HG03095 (cell line): ENCODE measurements around the gene CPZ.
"Not testable (repeated sequence)": the region's sequence is repeated elsewhere in the genome, so short reads cannot be mapped to it uniquely, and the experiment has no call there.

Source experiments
- ATAC-seq: cut with Tn5 transposase; IDR thresholded peaks from one replicate; pipeline ENCODE4 v1.9.1; 2021; ENCODE audit warnings: moderate library complexity; ENCODE audit not compliant: unreplicated experiment

The CPZ gene

DNA sequence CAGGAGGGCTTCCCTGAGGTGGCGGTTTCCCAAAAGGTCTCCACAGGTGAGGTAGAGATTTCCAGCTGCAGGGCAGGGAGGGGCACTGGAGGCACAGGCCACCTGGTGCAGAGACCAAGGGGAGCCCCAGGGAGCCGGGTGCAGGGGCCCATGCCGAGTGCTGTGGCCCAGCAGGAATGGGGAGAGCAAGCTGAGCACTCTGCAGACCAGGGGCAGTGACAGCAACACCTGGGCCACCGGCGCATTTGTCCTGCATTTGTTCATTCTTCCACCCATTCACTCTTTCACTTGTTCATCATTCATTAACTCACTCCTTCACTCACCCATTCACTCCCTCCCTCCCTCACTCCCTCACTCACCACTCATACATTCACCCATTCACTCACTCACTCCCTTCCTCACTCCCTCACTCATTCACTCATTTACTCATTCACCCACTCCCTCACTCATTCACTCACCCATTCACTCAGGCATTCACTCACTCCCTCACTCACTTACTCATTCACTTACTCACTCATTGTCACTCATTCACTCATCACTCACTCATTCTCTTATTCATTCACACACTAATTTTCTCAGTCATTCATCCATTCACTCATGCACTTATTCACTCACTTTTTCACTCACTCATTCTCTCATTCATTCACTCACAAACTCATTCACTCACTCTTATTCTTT, 16.3 kb downstream of the CPZ start:
- no peak for ATAC-seq

DNA sequence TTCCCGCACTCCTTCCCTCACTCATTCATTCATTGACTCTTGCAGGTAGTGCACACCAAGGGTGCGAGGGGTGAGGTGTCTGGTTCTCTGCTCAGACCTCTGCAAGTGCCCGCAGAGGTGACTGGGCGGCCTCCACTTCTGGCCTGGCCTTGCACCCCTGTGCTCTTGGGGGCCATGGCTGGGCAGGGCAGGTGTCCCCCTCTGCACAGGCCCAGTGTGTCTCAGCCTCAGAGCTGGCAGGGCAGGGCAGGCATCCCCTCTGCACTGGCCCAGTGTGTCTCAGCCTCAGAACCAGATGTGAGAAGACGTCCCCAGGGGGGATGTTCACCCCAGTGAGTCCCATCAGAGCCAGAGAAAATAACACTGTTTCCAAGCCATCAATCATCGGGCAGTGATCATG, 16.8 kb downstream of the CPZ start:
- ATAC-seq: no peak

DNA sequence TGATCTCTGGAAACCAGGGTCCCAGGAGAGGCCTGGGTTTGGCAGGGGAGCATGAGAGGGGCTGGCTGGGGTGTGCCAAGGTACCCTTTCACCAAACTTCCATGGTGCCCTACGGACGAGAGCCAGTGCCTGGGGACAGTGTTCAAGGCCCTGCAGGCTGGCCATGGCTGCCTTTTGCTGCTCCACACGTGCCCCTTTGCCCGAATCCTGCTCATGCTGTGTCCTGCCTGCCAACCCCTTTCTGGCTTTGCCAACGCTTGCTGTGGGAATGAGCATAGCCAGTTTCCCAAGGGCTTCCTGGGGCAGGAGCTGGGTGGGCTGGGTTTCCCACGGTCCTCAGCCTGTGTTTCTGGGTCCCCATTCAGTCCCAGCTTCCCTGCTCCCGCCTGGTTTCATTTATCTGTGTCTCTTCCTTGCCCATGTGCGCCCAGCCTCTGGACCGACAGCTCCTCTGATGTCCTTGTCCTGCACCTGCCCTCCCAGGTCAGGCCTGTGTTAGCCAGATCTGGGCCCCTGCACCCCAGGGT, 17.3 kb downstream of the CPZ start:
- ATAC-seq: no peak

DNA sequence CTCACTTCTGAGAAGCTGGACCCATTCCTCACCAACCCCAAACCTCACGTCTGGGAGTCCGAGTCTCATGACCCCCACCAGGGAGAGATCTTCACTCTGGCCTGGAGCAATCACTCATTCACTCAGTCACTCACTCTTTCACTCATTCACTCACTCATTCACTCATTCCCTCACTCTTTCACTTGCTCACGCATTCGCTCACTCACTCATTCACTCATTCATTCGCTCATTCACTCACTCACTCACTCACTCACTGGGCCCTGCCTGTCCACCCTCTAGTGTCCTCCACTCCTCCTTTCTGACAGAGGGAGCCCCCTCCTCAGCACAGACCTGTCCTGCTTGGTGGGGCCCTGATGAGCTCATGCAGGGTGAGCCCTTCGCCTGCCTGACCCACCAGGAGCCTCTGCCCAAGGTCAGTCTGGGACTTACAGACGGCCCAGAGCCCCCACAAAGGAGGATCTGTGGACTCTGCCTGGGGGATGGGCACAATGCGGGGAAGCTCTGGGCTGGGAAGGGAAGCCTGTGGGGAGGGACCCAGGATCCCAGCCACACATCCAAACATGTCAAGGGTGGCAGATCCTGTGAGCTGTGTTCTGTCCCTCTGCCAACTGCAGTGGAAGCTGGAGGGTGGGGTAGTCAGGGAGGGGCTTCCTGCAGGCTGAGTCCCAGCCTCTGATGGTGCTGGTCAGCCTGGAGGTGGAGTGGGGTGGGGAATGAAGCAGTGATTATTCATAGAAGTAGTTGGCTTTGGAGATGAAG, 18.5 kb downstream of the CPZ start:
- ATAC-seq: no peak

DNA sequence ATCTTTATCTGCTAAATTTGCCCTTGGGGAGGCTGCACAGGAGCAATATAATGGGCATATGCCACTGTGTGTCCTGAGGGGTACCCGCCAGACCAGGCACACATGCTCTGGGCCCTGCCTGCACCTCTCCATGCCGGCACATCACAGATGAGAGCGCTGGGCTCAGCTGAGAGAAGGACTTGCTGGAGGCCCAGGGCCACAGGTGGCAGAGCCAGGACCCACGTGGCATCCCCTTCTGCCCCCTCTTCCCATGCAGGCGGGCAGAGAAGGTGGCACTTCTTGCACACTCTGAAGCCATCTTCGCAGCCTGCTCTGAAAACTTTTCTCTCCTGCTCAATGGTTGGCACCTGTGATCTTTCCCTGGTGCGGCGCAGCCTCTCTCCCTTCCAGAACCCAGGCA, 20.1 kb downstream of the CPZ start:
- no peak for ATAC-seq

DNA sequence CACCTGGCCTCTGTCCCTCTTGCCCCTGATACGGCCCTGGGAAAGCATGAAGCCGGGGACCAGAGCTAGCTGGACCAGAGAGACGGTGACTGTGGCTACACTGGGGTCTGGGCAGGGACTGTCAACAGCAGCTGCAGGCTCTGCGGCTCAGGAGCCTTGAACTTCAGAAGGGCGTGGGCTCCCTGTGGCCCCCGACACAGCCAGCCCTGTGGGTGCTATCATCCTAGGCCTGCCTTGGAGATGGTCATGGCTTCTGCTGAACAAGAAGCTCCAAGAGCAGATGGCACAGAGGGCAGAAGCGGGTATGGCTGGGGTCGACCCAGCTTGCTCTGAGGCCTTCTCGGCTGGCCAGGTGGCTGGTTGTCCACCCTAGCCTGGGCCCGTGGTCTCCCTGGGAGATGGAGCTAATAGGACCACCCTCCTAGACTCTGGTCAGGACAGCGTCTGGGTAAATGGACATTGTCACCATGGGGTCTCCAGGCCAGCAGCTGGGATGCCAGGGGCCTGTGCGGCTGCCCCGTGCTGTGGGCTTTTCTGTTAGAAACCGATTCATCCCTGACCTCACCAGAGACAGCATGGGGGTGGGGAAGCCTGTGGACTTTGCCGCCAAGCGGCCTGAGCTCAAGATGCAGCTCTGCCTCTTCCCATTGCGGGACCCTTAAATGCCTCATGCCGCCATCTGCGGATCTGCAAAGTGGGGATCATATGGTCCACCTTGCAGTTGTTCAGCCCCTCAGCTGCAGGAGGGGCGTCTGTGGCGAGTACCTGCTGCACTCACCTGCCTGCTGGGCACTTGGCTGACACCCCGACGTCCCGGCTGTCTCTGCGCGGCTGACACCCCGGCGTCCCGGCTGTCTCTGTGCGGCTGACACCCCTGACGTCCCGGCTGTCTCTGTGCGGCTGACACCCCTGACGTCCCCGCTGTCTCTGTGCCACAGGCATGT, 21.1 kb downstream of the CPZ start:
- ATAC-seq: no peak

DNA sequence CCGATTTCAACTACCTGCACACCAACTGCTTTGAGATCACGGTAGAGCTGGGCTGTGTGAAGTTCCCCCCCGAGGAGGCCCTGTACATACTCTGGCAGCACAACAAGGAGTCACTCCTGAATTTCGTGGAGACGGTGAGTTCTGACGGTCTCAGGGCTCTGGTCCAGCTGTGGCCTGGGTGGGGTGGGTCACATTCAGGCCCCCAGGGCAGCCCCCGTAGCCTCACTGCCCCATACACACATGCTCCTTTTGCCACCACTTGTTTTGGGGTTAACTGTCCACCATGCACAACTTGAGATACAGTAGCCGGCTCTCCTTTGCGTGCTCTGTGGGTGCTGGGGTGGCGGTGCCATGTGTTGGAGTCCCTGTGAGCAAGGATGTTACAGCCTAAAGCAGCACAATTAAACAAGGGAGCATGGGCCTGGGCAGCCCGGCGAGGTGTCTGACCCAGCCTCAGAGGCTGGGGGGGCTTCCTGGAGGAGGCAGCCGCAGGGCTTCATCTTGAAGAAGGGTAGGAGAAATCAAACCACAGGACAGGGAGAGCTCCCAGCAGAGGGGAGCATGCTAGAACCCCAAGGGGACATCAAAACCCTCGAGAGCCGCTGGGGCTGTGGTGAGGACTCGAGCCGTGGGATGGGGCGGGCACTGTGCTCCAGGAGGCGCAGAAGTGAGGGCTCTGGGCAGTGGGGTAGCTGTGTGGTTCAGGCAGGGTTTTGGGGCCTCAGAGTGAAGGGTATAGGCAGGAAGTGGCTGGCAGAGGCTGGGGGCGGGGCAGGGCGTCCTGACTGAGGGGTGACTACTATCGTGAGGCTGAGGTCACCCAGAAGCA, 22.0 kb downstream of the CPZ start:
- no peak for ATAC-seq

DNA sequence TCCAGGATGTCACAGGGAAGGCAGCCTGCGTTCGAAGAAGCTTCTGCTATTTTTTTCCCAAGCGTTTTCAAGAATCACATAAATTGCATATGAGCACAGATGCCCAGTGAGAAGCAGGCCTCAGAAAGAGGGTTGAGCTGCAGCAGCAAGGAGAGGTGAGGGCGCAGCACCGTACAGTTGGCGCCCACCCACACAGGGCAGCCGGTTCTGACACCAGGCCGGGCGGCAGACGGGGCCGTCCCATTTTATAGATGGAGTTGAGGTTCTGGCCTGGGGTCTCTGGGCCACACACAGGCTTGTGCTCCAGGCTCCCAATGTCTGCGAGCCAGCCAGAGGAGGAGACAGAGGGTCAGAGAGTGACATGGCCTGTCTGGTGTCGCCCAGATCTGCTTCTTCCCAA, 22.8 kb downstream of the CPZ start:
- ATAC-seq: no peak

DNA sequence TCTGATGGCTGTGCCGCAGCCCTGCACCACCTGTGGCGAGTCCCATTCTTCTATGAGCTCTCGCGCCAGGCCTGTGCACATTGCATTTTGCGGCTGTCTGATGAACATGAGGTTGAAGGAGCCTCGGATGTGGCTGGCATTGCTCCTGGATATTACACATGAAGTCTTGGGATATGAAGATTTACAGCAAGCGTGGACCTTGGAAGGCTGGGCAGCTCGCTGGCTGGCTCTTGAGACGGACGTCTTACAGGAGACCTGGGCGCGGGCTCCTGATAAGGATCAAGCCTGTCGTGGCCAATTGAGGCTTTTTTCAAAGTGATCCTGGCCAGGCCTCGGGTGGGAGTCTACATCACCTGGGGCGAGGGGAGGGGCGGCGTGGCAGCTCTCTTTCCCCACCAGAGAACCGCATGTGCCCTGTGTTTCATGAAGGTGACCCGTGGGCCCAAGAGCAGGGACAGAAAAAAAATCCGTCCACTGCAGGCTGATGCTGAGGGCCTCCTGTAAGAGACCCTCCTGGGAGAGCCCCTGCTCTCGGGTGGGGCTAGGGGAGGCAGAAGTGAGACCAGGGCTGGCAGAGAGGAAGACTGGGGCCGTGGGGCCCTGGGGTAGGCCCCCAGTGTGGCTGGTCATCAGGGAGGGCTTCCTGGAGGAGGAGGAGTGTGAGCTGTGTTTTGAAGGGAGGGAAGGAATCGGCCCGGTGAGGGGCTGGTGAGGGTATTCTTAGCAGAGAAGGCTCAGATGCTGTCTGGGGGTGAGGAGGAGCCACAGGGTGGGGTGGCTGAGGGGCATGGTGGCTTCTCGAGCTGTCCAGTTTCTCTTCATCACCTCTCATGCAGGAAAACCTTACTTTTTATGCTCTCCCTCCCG, 23.6 kb downstream of the CPZ start:
- ATAC-seq: no peak

DNA sequence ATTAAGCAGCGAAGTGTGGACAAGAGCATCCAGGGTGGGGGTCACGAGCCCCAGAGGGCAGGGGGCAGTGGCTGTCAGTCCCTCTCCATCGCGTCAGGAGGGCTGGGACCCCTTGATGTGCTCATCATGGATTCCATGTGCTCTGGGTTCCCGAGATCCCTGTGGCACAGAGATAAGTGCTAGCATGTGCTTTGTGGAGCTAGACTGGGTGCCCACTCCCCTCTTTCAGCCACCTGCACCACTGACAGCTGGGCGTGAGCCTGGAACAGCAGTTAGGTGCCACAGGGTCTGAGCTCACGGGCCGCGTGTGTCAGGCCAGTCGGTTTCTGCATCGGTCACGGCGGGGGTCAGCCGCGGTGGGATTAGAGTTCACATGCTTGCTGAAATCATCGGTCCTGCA, 24.3 kb downstream of the CPZ start:
- no peak for ATAC-seq

DNA sequence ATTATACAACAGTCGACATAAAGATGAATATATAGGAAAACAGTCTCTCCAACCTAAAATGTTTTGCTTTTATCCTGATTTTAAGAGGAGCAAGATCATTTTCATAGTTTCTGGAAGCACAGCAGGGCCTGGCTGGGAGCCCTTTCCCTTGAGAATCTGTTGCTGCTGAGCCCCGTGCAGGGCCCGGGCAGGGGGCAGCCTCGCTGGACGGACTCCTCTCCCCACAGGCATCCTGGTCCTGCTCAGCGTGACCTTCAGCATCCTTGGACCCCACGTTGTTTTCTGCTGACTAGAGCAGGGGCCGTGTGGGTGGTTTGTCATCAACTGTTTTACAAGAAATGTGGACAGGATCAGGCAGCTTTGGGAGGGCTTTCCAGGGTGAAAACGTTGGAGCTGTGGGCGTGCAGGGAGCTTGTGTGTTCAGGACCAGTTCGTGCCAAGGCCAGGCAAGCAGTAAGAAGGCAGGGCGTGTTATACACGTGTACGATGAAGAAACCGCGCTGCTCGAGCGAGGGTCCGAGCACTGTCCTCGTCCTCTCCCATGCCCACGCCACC, 25.0 kb downstream of the CPZ start:
- no peak for ATAC-seq

DNA sequence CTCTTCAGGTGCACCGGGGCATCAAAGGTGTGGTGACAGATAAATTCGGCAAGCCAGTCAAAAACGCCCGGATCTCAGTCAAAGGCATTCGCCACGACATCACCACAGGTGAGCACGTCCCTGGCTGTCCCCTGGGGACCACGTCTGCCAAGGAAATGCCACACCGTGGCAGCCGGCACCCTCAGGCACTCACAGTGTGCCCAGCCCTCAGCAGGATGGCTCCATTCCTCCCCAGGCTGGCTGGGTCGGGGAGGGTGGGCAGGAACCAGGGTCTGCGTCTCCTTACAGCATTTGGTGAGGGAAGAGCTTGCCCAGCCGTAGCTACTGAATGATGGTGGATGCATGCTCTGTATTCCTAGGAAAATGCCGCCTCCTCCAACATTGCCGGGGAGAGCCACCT, 25.9 kb downstream of the CPZ start:
- ATAC-seq: no peak

DNA sequence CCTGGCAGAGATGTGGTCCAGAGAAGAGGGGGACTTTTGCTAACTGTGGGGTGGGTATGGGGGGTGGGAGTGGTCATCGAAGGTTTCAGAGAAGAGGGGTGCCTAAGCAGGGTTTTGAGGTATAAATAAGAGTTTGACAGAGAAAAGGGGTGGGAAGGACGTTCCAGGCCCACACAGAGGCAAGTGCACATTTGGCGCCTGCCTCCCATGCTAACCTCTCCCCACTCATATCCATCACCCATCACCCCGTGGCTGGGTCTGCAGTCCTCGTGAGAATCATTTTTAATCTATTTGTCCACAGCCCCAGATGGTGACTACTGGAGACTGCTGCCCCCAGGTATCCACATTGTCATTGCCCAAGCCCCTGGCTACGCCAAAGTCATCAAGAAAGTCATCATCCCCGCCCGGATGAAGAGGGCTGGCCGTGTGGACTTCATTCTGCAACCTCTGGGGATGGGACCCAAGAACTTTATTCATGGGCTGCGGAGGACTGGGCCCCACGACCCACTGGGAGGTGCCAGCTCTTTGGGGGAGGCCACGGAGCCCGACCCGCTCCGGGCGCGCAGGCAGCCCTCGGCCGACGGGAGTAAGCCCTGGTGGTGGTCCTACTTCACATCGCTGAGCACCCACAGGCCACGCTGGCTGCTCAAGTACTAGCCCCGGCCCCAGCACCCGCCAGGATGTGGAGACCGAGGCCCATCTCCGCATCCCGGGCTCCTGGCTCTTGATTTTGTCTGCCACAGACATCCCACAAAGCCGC, 26.6 kb downstream of the CPZ start:
- ATAC-seq: no peak

DNA sequence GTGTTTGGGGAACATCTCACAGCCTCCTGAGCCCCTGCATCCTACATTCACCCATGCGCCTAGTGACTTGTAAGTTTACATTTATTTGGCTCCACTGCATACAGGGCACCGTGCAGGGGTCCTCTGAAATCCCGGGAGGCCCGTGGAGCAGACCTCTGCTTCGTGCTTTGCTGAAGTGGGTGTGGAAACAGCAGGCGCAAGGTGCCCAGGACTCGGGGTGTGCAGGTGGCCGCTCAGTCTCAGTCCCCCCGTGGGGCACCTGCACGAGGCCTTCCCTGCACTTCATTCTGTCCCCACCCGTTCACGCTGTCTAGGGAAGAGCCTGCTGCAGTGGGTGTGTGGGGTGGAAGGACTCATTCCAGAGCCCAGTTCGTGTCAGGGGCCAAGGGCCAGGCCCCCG, 28.6 kb downstream of the CPZ start:
- not testable (repeated sequence) for ATAC-seq

DNA sequence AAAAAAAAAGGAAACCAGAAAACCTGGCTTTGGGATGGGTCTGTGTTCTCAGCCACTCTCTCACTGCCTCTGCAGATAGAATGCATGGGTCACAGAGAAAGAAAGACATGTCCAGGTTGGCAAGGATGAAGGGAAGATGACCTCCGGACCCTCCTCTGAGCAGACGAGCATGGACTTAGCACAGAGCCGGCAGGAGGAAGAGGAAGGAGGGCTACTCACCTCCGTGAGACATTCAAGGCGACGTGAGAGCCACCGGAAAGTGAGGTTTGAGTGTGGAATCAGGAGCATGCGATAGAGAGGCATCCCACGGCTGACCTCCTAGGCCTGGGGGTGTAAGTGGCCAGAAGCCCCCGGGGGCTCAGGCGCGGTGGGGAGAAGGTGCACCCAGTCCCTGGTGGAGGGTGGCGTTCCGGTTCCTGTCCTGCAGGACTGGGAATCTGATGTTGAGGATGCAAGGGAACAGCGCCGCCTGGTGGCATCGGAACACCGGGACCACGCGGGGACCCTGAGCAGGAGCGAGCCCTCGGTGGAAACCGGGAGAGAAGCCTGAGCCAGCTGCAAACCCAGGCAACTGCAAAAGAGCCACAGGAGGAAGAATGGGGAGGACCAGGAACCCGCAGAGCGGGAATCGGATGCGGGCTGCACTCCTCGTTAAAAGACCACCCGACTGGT, 32.2 kb downstream of the CPZ start:
- not testable (repeated sequence) for ATAC-seq

DNA sequence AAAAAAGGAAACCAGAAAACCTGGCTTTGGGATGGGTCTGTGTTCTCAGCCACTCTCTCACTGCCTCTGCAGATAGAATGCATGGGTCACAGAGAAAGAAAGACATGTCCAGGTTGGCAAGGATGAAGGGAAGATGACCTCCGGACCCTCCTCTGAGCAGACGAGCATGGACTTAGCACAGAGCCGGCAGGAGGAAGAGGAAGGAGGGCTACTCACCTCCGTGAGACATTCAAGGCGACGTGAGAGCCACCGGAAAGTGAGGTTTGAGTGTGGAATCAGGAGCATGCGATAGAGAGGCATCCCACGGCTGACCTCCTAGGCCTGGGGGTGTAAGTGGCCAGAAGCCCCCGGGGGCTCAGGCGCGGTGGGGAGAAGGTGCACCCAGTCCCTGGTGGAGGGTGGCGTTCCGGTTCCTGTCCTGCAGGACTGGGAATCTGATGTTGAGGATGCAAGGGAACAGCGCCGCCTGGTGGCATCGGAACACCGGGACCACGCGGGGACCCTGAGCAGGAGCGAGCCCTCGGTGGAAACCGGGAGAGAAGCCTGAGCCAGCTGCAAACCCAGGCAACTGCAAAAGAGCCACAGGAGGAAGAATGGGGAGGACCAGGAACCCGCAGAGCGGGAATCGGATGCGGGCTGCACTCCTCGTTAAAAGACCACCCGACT, 37.8 kb downstream of the CPZ start:
- ATAC-seq: not testable (repeated sequence)

DNA sequence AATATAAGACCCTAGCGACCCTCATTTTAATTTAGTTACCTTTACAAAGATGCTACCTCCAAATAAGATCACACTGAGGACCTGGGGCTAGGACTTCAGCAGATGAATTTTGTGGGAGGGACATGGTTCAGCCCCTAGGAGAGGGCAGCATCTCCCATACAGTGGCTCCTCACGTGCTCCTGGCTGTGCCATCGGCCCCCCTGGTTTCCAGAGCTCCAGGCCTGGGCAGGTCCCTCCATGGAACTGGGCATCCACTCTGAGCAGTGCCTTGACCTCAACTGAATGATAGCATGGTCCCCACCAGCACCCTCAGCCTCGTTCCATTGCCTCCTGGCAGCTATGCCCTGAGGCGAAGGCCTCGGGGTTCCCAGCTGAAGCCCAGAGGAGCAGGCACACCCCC, 39.3 kb downstream of the CPZ start:
- not testable (repeated sequence) for ATAC-seq
